IMR-90 (cell line): Measurements from ENCODE around the gene PRKCH. TPM values are rescaled to one million over a fixed set of nuclear protein-coding genes. Genes with fewer than 3 reads are reported as not detected.

Source experiments
- ATAC-seq: fragments of 200-7000 bp; cut with Tn5 transposase; 2 replicates; pipeline ENCODE4 v1.9.1; 2020; ENCODE audit warnings: low read depth, mild to moderate bottlenecking, moderate library complexity
- BruUV-seq: library from RNA; stranded (reverse); fragments of 400-500 nt; replicated peaks from 2 replicates; lab custom pipeline; 2021; lab: Mats Ljungman, UMichigan
- CTCF ChIA-PET: fragments of 300-600 bp; formaldehyde crosslinking; extraction: SDS; loops from one replicate; lab custom pipeline; 2021; ENCODE audit warnings: antibody characterized with exemption; lab: Yijun Ruan, JAX
- POLR2A ChIA-PET: fragments of 300-600 bp; sonication (Branson Sonifier 250); formaldehyde crosslinking; loops from one replicate; lab custom pipeline; 2022; ENCODE audit warnings: antibody characterized with exemption; ENCODE audit not compliant: unreplicated experiment; lab: Charles Lee
- DNase-seq: peaks from one replicate; pipeline ENCODE4 v3.0.0; 2013
- H2AFZ ChIP-seq: replicated peaks from 2 replicates; pipeline ENCODE3; 2013; ENCODE audit warnings: low read length, mild to moderate bottlenecking; ENCODE audit not compliant: poor library complexity
- H2AK5ac ChIP-seq: 2 replicates; pipeline ENCODE4 v1.6.1; 2013; ENCODE audit warnings: low read depth, low read length, inconsistent platforms
- H2AK9ac ChIP-seq: replicated peaks from 2 replicates; pipeline ENCODE3; 2013; ENCODE audit warnings: mild to moderate bottlenecking, low read depth, low read length, moderate library complexity; ENCODE audit not compliant: poor library complexity
- H2BK120ac ChIP-seq: 2 replicates; pipeline ENCODE4 v1.6.1; 2013; ENCODE audit warnings: low read depth, low read length, inconsistent platforms
- H2BK15ac ChIP-seq: 3 replicates; pipeline ENCODE4 v1.6.1; 2013; ENCODE audit warnings: low read depth, low read length, inconsistent platforms
- H2BK20ac ChIP-seq: 2 replicates; pipeline ENCODE4 v1.6.1; 2013; ENCODE audit warnings: low read depth, mild to moderate bottlenecking, inconsistent platforms, low read length, moderate library complexity
- H2BK5ac ChIP-seq: 2 replicates; pipeline ENCODE4 v1.6.1; 2013; ENCODE audit warnings: mild to moderate bottlenecking, low read depth, low read length, inconsistent platforms; ENCODE audit not compliant: poor library complexity, severe bottlenecking
- H3K14ac ChIP-seq: replicated peaks from 2 replicates; pipeline ENCODE4 v1.6.1; 2013; ENCODE audit warnings: low read depth, low read length, inconsistent platforms
- H3K18ac ChIP-seq: 2 replicates; pipeline ENCODE4 v1.6.1; 2013; ENCODE audit warnings: low read depth, low read length, control low read depth
- H3K23ac ChIP-seq: 2 replicates; pipeline ENCODE4 v1.6.1; 2013; ENCODE audit warnings: low read depth, low read length, inconsistent platforms
- H3K27ac ChIP-seq: 2 replicates; pipeline ENCODE4 v1.5.1; 2013; ENCODE audit warnings: mild to moderate bottlenecking, control low read depth, low read length; ENCODE audit not compliant: insufficient read depth
- H3K27me3 ChIP-seq: 2 replicates; pipeline ENCODE4 v1.6.1; 2013; ENCODE audit warnings: low read length; ENCODE audit not compliant: control insufficient read depth, insufficient read depth
- H3K36me3 ChIP-seq: 2 replicates; pipeline ENCODE4 v1.6.1; 2013; ENCODE audit warnings: low read length, mixed read lengths; ENCODE audit not compliant: control insufficient read depth, insufficient read depth
- H3K4ac ChIP-seq: 2 replicates; pipeline ENCODE4 v1.6.1; 2013; ENCODE audit warnings: low read depth, low read length, inconsistent platforms
- H3K4me1 ChIP-seq: 2 replicates; pipeline ENCODE4 v1.6.1; 2013; ENCODE audit warnings: low read length, mixed read lengths; ENCODE audit not compliant: control insufficient read depth, insufficient read depth
- H3K4me2 ChIP-seq: 2 replicates; pipeline ENCODE4 v1.6.1; 2013; ENCODE audit warnings: low read depth, mild to moderate bottlenecking, control low read depth, low read length, moderate library complexity
- H3K4me3 ChIP-seq: 2 replicates; pipeline ENCODE4 v1.5.1; 2013; ENCODE audit warnings: low read depth, mild to moderate bottlenecking, control low read depth, low read length, moderate library complexity; ENCODE audit not compliant: insufficient read depth
- H3K56ac ChIP-seq: 2 replicates; pipeline ENCODE4 v1.6.1; 2013; ENCODE audit warnings: low read length, inconsistent platforms; ENCODE audit not compliant: insufficient read depth; ENCODE audit errors: extremely low read depth
- H3K79me1 ChIP-seq, 2 experiments: 2 replicates each; pipeline ENCODE4 v1.6.1; 2013; ENCODE audit warnings: low read length in 2 of 2, inconsistent platforms in 1 of 2, low read depth in 1 of 2
- H3K9ac ChIP-seq: 2 replicates; pipeline ENCODE4 v1.6.1; 2013; ENCODE audit warnings: low read depth, low read length, control low read depth
- H3K9me1 ChIP-seq: 2 replicates; pipeline ENCODE4 v1.6.1; 2013; ENCODE audit warnings: low read length, inconsistent platforms; ENCODE audit not compliant: insufficient read depth
- H3K9me3 ChIP-seq: 2 replicates; pipeline ENCODE4 v1.6.1; 2013; ENCODE audit warnings: low read length; ENCODE audit not compliant: control insufficient read depth, insufficient read depth
- H4K20me1 ChIP-seq: 2 replicates; pipeline ENCODE4 v1.6.1; 2013; ENCODE audit warnings: low read length, inconsistent platforms; ENCODE audit not compliant: insufficient read depth
- H4K5ac ChIP-seq: 2 replicates; pipeline ENCODE4 v1.6.1; 2013; ENCODE audit warnings: mild to moderate bottlenecking, low read depth, low read length, control low read depth
- H4K8ac ChIP-seq, 2 experiments: 2 replicates each; pipeline ENCODE4 v1.6.1; 2013; ENCODE audit warnings: low read depth in 2 of 2, low read length in 2 of 2, control low read depth in 1 of 2, inconsistent platforms in 1 of 2
- H4K91ac ChIP-seq: 2 replicates; pipeline ENCODE4 v1.6.1; 2013; ENCODE audit warnings: low read depth, low read length, inconsistent platforms; ENCODE audit not compliant: insufficient read depth
- CTCF ChIP-seq: conservative IDR thresholded peaks from 2 replicates; pipeline ENCODE4 v1.5.1; 2012; ENCODE audit warnings: mild to moderate bottlenecking, low read depth, low read length, improper control_type of control experiment
- MAFK ChIP-seq: IDR thresholded peaks from 2 replicates; pipeline ENCODE4 v1.6.1; 2012; ENCODE audit warnings: low read depth, low read length, improper control_type of control experiment
- MAZ ChIP-seq: IDR thresholded peaks from 2 replicates; pipeline ENCODE4 v1.6.1; 2012; ENCODE audit warnings: low read depth, mild to moderate bottlenecking, low read length, improper control_type of control experiment, moderate library complexity, borderline replicate concordance
- MXI1 ChIP-seq: IDR thresholded peaks from 2 replicates; pipeline ENCODE4 v1.6.1; 2012; ENCODE audit warnings: low read depth, mild to moderate bottlenecking, low read length, moderate library complexity, borderline replicate concordance
- NFE2L2 ChIP-seq: fragments of 150-350 bp; IDR thresholded peaks from 2 replicates; pipeline ENCODE4 v1.6.1; 2016; ENCODE audit warnings: low read depth, mild to moderate bottlenecking, low read length
- RFX5 ChIP-seq: IDR thresholded peaks from 2 replicates; pipeline ENCODE4 v1.8.0; 2012; ENCODE audit warnings: low read depth, mild to moderate bottlenecking, low read length, moderate library complexity
- WGBS, 2 experiments: methylation state at CpG; one replicate each; pipeline versions ENCODE4 v1.1.5 to v1.1.7; 2013; ENCODE audit warnings: missing lambda C conversion rate in 2 of 2; ENCODE audit not compliant: insufficient read length in 1 of 2; ENCODE audit errors: extremely low coverage in 2 of 2; 5-methylcytosine and 5-hydroxymethylcytosine counted together
- dilution Hi-C: fragments of 300-500 bp; cut with HindIII; formaldehyde crosslinking; loops from one replicate; pipeline ENCODE4 v1.14.3; 2018; ENCODE audit warnings: low sequenced_read_pairs; ENCODE audit not compliant: unreplicated experiment
- in situ Hi-C: fragments of 300-500 bp; cut with MboI; formaldehyde crosslinking; loops from 3 replicates; pipeline ENCODE4 v1.14.3; 2019; ENCODE audit warnings: low sequenced_read_pairs, inconsistent platforms, mixed read lengths
- intact Hi-C: fragments of 100-400 bp; cut with micrococcal nuclease; formaldehyde crosslinking; loops from 2 replicates; pipeline ENCODE4 v1.10.0; 2022
- polyA plus RNA-seq, 3 experiments: library from polyadenylated mRNA; depleted of rRNA; stranded (reverse); fragments of >200 nt; gene quantifications; 2 replicates each; pipeline ENCODE4 v1.2.3, GENCODE V29; 2012; ENCODE audit warnings: low replicate concordance in 1 of 3
- total RNA-seq: library from RNA; depleted of rRNA; stranded (reverse); fragments of >200 nt; gene quantifications from 2 replicates; pipeline ENCODE4 v1.2.3, GENCODE V29; 2012

The PRKCH gene
- total and polyA plus RNA-seq, 2 of the 4 experiments (the other 2 are of a cell fraction), result 1.6 to 2.3 TPM

- Histone ChIP-seq H2BK15ac (peak overlapping the region; percentile 80; the same call in 1 of the 3 replicates), H2AK9ac (no peak overlapping the region), H3K56ac (no peak overlapping the region), H4K8ac (0 out of 4 replicates have a peak overlapping the region, but pooled peaks of 1 of the 2 experiments have one; percentile 30), H4K20me1 (no peaks in the 10 kb centered on the region), H3K27ac (no peak overlapping the region), H3K4ac (no peak overlapping the region), H3K9ac (no peak overlapping the region), H3K4me1 (peaks cover 14% of the 10 kb centered on the region), H3K18ac (peak overlapping the region; percentile 43; the same call in 1 of the 2 replicates), H3K9me3 (0 out of 2 replicates have a peak, but pooled peaks cover 2% of the 10 kb centered on the region), H3K4me3 (no peak overlapping the region), H3K27me3 (no peaks in the 10 kb centered on the region), H3K36me3 (no peaks in the 10 kb centered on the region), H3K14ac (no peak overlapping the region), H3K23ac (no peak overlapping the region), H4K91ac (no peak overlapping the region), H2AK5ac (no peak overlapping the region), H2BK20ac (no peak overlapping the region), H2AFZ (no peak overlapping the region), H3K9me1 (peaks cover 11% of the 10 kb centered on the region), H4K5ac (peak overlapping the region; percentile 7; the same call in 1 of the 2 replicates), H3K4me2 (no peak overlapping the region), H3K79me1 (no peaks in the 10 kb centered on the region), H2BK120ac (0 out of 2 replicates have a peak overlapping the region, but pooled peaks have one; percentile 6), H2BK5ac (peak overlapping the region; percentile 14)
- CTCF ChIA-PET, result interaction anchor here (0.7 kb wide), 1 partner anchor 118 kb away, joined by 3 read pairs; no protein-coding TSS in a partner anchor
- intact Hi-C loops, result no loop called here
- TF ChIP-seq MAFK, result no peak
- no peak for TF ChIP-seq NFE2L2
- TF ChIP-seq MXI1, result no peak
- no peak for TF ChIP-seq CTCF
- TF ChIP-seq MAZ, result no peak
- TF ChIP-seq RFX5, result no peak
- WGBS, 2 experiments, result no CpG with 5 or more reads among the region's 3 CpGs
- no peak for ATAC-seq
- no TSS peak for BruUV-seq
- dilution Hi-C loops, result no loop called here
- in situ Hi-C loops, result no loop called here
- DNase-seq, result no peak
- POLR2A ChIA-PET, result no interaction called here
Observed at GRCh38 chr14:61593330-61593729, 272.0 kb downstream of the PRKCH start.
